Ectodermal cell (in vitro differentiated cells): ENCODE measurements around the gene TJP3.

ENCODE experiments used
- H3K27ac ChIP-seq: 2 replicates; pipeline ENCODE4 v1.7.0; 2013; ENCODE audit warnings: mild to moderate bottlenecking, low read depth, low read length; ENCODE audit not compliant: insufficient read depth, poor library complexity, severe bottlenecking
- H3K27me3 ChIP-seq: 2 replicates; pipeline ENCODE4 v1.7.0; 2013; ENCODE audit warnings: mild to moderate bottlenecking, low read length; ENCODE audit not compliant: insufficient read depth, control insufficient read depth, poor library complexity, severe bottlenecking
- H3K36me3 ChIP-seq: one replicate; pipeline ENCODE4 v1.7.0; 2013; ENCODE audit warnings: low read length; ENCODE audit not compliant: control insufficient read depth, insufficient read depth
- H3K4me1 ChIP-seq: one replicate; pipeline ENCODE4 v1.7.0; 2013; ENCODE audit warnings: low read length; ENCODE audit not compliant: control insufficient read depth, insufficient read depth
- H3K4me3 ChIP-seq: 2 replicates; pipeline ENCODE4 v1.7.0; 2013; ENCODE audit warnings: low read depth, low read length, control low read depth; ENCODE audit not compliant: insufficient read depth
- H3K9me3 ChIP-seq: 2 replicates; pipeline ENCODE4 v1.7.0; 2013; ENCODE audit warnings: mild to moderate bottlenecking, low read length, moderate library complexity; ENCODE audit not compliant: control insufficient read depth
- WGBS, 2 experiments: methylation state at CpG; one replicate each; pipeline ENCODE4 v1.1.7; 2013; ENCODE audit warnings: missing lambda C conversion rate in 2 of 2; 5-methylcytosine and 5-hydroxymethylcytosine counted together

TJP3 gene

DNA sequence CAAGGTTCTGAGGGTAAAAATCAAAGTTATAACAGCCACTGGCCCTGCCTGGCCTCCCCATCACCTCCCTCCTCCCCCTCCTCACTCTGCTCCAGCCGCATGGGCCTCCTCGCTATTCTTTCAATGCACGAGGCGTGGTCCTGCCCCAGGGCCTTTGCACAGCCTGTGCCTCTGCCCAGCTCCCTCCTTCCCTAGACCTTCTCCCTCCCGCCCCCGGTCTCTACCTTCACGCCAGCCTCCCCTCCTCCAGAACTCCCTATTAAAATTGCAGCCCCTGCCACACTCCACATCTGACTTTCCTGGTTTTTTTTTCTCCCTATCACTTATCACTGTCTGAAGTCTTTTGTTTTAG lies 60.5 kb downstream of the TJP3 start:
- Histone ChIP-seq H3K4me3 (no peak overlapping the region), H3K27ac (no peak overlapping the region), H3K36me3 (no peaks in the 10 kb centered on the region), H3K9me3 (no peaks in the 10 kb centered on the region), H3K27me3 (no peaks in the 10 kb centered on the region), H3K4me1 (peaks cover 15% of the 10 kb centered on the region)
- WGBS, 2 experiments, result 93 to 96% methylated on average over 7 of the region's 7 CpGs

DNA sequence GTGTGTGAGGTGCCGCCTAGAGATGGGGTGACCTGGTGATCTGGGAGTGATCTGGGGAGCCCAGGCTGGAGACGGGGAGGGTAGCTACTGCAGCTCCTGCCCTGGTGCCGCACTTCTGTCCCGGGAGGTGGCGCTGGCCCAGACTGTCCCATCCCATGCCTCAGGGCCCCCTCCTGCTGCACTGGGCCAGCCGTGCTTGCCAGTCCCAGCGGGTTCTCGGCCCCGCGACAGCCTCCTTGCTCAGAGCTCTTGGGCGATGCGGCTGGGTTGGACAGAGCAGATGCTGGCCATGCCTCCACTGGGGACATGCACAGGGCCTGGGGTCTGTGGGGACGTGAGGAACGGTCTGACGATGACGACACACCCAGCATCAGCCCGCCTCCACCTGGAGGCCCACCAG lies 61.3 kb downstream of the TJP3 start:
- Histone ChIP-seq H3K27me3 (no peaks in the 10 kb centered on the region), H3K9me3 (no peaks in the 10 kb centered on the region), H3K4me1 (peaks cover 15% of the 10 kb centered on the region), H3K36me3 (no peaks in the 10 kb centered on the region), H3K27ac (no peak overlapping the region), H3K4me3 (no peak overlapping the region)
- 86 to 89% methylated on average over 17 of the region's 17 CpGs for WGBS, 2 experiments

DNA sequence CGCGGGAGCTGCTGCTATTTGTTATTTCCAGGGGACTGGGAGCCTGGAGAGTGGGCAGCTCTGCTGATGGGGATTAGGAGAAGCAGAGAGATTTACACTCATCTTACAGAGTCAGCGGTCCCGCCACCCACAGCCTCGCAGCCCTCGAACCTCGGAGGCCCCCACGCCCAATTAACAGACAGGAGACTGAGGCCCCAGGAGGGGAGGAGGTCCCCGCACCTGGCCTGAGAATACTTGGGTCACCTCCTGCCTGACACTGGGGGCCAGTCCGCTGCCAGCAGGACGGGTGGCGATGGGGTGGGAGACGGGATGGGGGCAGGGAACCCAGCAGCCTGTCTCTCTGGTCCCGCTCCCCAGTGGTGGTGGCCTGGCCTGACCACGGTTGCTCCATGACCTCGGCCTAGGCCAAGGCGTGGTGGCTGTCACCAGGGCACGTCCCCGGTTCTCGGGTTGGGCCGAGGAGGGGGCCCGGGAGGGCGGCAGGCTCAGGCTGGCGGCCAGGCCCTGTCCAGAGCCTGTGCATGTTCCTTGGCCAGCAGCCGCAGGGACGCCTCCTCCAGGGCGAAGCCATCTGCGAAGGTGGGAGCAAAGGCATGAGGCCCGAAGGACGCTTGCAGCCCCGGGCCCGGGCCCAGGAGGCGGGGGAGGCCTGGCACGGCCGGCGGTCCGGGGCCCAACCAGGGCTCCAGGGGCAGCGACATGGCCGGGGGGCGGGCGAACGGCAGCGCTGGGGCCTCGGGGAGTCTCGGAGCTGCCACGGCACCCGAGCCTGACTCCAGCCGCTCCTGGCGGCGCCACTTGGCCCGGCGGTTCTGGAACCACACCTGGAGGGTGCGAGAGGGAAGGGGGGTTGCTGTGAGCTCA lies 62.2 kb downstream of the TJP3 start:
- Histone ChIP-seq H3K27me3 (no peaks in the 10 kb centered on the region), H3K9me3 (no peaks in the 10 kb centered on the region), H3K4me3 (no peak overlapping the region), H3K4me1 (peaks cover 15% of the 10 kb centered on the region), H3K36me3 (no peaks in the 10 kb centered on the region), H3K27ac (no peak overlapping the region)
- 86 to 87% methylated on average over 53 of the region's 53 CpGs for WGBS, 2 experiments

DNA sequence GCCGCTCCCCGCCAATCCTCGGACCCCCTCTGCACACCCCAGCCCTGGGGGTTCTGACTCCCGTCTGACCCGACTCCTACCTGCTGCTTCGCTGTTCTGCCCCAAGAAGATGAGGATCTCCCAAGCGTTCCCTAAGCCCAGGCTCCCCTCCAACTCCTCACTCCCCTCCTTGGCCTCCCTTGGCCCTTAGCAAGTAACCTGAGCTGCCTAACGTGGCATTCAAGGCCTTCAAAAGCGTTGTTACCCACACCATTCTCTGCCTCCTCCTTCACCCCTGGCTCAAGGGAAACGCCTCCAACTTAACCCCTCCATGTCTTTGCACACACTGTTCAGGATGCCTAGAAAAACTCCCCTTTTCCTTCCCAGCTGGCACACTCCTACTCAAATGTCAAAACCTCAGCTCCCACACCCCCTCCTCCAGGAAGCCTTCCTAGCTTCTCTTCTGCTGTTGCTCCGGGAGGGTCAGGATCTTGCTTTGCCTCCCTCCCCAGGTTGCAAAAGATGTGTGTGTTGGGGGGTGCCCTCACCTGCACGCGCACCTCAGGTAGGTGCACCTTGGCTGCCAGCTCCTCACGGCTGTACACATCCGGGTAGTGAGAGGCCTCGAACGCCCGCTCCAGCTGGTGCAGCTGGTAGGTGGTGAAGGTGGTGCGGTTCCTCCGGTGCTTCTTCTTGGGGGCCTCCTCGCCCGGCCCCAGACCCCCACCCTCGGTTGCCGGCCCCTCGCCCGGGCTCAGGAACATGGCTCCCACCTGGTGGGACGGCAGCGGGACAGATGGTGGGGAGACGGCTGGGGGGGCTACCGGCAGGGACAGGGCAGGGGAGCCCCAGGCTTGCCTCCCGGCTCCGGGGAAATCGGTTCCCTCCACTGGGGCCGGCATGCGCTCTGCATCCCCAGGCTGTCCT lies 63.1 kb downstream of the TJP3 start:
- H3K9me3 ChIP-seq, result no peaks in the 10 kb centered on the region

DNA sequence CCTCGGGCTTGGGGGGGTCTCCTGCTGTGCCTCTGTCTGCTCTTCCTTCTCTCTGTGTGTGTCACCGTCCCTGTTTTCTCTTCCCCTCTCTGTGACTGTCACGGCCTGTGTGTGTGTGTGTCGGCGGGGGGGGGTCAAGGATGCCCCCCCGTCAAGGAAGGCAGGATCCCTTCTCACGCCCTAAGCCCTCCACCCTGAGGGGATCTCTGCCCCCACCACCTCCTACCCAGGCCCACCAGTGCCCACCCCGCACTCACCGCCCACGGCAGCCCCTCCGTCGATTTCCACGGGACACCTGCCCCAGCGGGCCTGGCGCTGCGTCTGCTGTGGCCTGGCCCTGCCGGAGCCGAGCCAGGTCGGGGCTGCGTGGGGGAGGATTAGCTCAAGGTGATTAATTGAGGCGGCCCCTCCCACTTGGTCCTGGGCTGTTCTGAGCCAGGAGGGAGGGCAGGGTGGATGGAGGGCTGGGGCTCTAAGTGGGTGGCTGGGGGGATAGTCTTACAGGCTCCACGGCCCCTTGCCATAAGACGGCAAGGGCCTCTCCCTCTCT lies 63.8 kb downstream of the TJP3 start, which contains the start of gene RAX2:
RAX2 (minus strand) TSS at position 323 of the 550 bp plus-strand sequence. CDS start 486 bp downstream, outside the sequence.
- H3K4me1 ChIP-seq, result peaks cover 15% of the 10 kb centered on the region
- H3K4me3 ChIP-seq, result no peak within 1 kb of the TSS
- no peak within 1 kb of the TSS for H3K27ac ChIP-seq
- H3K27me3 ChIP-seq, result no peaks in the 10 kb centered on the region
- no peaks in the 10 kb centered on the region for H3K36me3 ChIP-seq
- H3K9me3 ChIP-seq, result no peaks in the 10 kb centered on the region
- 64 to 66% methylated on average over 23 of the region's 23 CpGs for WGBS, 2 experiments

More for the DNA sequence above, 63.1 kb downstream of the TJP3 start:
- WGBS, 2 experiments, result 74 to 76% methylated on average over 35 of the region's 35 CpGs
- H3K36me3 ChIP-seq, result no peaks in the 10 kb centered on the region
- no peak overlapping the region for H3K4me3 ChIP-seq
- no peak overlapping the region for H3K27ac ChIP-seq
- H3K27me3 ChIP-seq, result no peaks in the 10 kb centered on the region
- peaks cover 15% of the 10 kb centered on the region for H3K4me1 ChIP-seq

DNA sequence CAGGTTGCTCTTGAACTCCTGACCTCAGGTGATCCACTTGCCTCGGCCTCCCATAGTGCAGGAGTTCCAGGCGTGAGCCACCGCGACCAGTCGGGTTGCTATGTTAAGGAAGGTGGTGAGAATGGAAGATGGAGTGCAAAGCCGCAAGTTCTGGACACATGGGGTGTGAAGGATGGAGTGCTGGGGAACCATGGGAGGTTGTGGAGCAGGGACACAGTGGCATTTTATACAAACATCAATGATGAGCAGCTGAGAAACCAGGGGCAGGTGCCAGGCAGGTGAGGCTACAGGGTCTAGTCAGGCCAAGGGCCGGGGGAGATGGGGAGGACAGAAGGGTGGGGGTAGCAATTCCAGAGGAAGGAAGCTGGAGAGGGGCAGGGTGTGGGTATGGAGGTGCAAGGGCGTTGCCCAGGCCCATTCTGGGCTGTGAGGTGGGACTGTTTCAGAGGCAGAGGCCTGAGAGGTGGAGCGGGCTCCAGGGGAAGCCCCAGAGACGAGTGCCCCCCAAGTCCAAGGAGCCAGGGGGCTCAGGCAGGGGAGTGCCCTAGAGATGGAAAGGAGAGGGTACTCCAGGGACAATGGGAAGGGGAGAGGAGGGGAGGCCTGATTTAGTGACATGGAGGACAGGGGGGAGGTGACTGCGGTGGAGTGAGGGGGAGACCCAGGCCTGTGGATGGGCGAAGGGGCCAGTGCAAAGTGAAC lies 65.8 kb downstream of the TJP3 start:
- Histone ChIP-seq H3K4me1 (peaks cover 15% of the 10 kb centered on the region), H3K9me3 (no peaks in the 10 kb centered on the region), H3K27me3 (no peaks in the 10 kb centered on the region), H3K27ac (no peak overlapping the region), H3K36me3 (no peaks in the 10 kb centered on the region), H3K4me3 (no peak overlapping the region)
- WGBS, 2 experiments, result 87% methylated on average over 12 of the region's 12 CpGs

DNA sequence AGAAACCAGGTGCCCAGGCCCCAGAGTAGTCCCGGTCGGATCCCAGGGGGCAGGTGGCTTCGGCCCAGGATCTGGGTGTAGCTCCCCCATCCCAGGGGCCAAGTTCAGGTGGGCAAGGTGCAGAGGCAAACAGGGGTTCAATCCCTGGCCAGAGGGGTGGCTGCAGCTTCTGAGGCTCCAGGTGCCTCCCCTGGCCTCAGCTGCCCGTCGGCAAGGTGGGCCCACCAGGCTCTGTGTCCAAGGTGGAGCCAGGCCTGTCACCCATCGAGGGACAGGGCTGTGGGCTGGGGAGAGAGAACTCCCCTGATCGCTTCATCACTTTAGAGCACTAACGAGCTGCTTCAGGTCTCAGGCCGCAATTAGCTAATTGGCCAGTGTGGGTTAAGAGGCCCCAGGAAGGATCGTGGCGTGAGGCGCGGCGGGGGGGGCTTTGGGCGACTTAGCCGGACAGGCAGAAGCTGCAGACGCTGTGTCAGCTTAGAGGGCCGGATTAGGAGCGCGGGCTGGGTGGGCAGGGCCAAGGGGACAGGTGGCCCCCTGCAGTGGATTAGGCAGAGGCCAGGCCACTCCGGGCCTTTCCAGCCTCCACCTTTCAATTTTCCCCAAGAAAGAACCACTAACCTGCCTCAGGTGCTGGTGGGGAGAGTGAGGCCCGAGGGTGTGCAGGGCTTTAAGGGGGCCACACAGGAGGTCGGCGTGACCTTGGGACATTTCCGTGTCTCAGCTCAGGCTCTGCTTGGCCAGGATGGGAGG lies 66.6 kb downstream of the TJP3 start:
- Histone ChIP-seq H3K4me1 (peaks cover 15% of the 10 kb centered on the region), H3K27me3 (no peaks in the 10 kb centered on the region), H3K4me3 (no peak overlapping the region), H3K9me3 (no peaks in the 10 kb centered on the region), H3K36me3 (no peaks in the 10 kb centered on the region), H3K27ac (no peak overlapping the region)
- 83 to 85% methylated on average over 25 of the region's 25 CpGs for WGBS, 2 experiments

DNA sequence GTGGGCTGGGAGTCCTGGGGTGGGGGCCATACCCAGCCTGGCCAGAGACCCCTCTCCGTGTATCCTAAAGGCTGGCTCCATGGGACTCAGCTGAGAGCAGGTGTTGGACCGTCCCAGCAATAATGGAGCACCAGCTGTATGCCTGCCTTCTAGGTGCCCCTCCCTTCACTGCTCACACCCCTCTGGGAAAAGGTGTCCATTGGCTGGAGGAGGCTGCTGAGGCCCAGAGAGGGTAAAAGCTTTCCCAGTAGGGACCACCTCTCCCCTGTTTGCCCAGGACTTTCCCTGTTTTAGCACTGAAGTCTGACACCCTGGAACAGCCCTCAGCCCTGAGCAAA lies 67.2 kb downstream of the TJP3 start:
- Histone ChIP-seq H3K4me1 (peaks cover 15% of the 10 kb centered on the region), H3K4me3 (no peak overlapping the region), H3K36me3 (no peaks in the 10 kb centered on the region), H3K27ac (no peak overlapping the region), H3K9me3 (no peaks in the 10 kb centered on the region), H3K27me3 (no peaks in the 10 kb centered on the region)
- 81 to 93% methylated on average over 2 of the region's 2 CpGs for WGBS, 2 experiments

DNA sequence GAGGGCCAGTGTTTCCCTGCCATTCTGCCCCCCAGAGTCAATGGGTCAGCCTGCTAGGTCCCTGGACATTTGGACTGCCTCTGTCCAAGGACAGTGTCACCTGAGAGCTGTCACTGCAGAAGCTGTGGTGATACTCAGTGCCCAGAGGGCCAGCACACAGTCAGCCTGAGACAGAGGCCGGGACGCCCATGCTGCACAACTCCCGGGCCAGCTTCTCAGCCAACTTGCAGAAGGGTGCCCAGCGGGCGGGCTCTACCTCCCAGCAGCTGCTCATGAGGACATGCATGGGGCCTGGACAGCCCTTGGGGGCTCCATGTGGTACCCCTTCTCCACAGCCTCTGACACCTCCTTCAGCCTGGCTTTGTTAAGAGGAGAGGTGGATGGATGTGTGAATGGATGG lies 67.6 kb downstream of the TJP3 start:
- WGBS, 2 experiments, result 96% methylated on average over 5 of the region's 5 CpGs
- Histone ChIP-seq H3K4me3 (no peak overlapping the region), H3K9me3 (no peaks in the 10 kb centered on the region), H3K27me3 (no peaks in the 10 kb centered on the region), H3K36me3 (no peaks in the 10 kb centered on the region), H3K4me1 (peaks cover 11% of the 10 kb centered on the region), H3K27ac (no peak overlapping the region)
